ENCODE results near the gene NPTX1.
A peak's percentile ranks its signal among the peaks of the same experiment; 100 is the strongest.
"Not testable (repeated sequence)": the region's sequence is repeated elsewhere in the genome, so short reads cannot be mapped to it uniquely, and the experiment has no call there.

The NPTX1 gene

DNA sequence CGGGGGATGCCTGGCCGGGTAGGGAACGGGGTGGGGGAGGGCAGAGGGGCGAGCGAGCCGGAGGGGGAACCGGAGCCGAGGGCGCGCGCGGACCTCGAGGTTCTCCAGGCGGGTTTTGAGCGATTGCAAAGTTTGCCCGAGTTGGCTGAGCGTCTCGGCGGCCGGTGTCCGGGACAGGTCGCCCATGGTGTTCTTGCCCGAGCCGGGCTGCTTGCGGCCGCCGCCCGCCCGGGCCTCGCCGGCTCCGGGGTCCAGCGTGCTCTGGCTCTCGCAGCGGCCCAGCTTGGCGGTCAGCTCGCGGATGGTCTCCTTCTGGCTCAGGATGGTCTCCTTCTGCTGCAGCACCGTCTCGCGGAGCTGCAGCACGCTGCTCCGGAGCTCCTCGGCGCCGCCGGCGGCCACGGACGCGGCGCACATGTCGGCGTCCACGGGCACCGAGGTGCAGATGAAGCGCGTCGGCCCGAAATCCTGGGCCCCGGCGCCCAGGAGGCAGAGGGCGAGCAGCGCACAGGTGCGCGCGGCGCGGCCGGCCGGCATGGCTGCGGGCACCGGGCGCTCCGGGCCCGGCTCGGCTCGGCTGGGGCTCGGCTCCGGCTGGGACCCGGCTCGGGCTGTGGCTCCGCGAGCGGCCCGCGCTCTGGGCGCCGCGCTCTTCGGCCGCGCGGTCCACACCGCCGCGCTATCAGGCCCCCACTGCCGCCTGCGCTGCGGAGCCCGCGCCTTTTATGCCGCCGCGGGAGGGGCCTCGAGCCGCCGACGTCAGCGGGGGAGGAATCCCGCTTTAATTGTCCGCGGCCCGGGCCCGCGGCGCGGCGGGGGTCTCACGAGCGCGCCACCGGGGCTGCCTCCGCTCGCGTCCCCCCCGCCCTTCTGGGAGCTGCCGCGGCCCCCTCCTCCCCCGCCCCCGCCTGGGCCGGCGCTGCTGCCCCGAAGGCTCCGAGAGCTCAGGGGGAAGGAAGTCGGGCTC is at the start of gene NPTX1:
Gene NPTX1 (minus strand): TSS at position 698 of the 967 bp plus-strand sequence. CDS start 161 bp downstream, at position 537.
- DNase-seq: peak in 2 of 56 donors; percentile 26 to 38

GRCh38 chr17:80523956-80524712 is 47.7 kb upstream of the NPTX1 start:
- no peak for DNase-seq

DNA sequence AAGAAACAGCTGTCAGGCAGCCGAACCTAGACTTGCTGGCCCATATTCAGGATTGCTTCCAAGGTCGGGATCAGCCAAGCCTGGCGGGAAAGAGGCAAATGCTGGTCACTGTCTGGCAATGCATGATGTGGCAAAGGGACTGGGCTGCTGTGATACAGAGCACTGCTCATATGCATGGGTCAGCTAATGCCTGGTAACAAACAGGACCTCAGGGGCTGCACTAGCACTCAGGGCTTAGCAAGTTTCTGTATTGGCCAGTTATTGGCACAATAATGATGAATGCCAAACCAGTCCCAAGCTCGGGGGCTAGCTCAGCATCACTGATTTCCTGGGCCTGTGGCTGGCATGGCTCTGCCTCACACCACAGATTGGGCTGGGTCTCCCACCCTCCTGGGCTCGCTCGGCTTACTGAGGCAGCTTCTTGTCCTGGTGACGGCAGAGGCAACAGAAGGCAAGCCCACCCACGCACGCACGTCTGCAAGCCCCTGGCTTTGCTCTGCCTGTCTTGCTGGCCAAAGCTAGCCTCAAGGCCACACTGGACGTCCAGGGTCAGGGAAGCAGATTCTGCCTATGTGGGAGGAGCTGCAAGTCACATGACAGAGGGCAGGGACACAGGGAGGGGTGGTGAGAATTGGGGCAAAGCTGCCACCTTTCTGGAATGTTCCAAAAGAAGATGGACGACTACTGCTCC is 46.8 kb upstream of the NPTX1 start:
- DNase-seq: no peak

- no peak for DNase-seq
Measured at GRCh38 chr17:80520810-80521455, 44.5 kb upstream of the NPTX1 start.

DNA sequence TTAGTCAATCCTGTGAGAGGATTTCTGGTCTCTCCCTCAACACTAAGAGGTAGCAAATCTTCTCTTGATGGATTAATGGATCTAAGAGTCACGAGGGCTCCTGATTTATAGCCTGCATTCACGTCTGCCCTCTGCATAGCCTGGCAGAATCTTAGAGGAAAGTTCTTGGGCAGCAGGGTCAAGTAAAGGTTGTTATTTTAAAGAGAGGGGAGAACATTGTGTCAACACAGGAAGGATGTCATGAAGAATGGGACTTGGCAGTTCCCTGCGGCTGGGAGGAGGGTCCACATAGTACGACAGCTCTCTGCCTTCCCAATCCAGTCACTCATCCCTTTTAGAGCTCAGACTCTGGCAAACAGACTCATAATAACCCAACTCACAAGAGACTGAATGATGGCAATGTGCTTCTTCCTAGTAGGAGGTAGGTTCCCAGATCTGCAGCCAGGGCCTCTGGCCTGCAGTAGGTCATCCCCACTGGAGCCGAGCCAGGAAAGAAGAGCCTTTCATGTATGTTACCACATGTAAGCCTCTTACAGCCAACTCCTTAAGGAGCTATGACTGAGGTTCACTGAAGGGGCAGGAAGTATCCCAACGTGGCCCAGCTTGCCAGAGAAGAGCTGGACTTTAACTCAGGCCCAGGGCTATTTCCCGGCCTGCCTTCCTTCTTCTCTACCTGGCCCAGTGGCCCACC is 42.8 kb upstream of the NPTX1 start:
- DNase-seq: no peak

- DNase-seq: no peak
Measured at GRCh38 chr17:80518392-80518791, 42.0 kb upstream of the NPTX1 start.

DNA sequence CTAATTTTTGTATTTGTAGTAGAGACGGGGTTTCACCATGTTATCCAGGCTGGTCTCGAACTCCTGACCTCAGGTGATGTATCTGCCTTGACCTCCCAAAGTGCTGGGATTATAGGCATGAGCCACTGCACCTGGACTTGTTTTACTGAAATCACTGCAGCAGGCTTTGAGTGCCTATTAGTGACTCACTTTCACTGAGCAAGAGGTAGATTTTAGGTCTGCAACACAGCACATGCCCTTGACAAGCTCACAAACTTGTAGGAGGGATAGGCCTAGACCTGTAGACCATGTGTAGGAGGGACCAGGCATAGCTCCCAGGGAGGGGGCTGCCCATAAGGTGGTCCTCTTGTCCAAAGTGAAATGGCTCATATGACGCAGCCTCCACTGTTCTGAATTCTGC is 41.2 kb upstream of the NPTX1 start:
- no peak for DNase-seq

DNA sequence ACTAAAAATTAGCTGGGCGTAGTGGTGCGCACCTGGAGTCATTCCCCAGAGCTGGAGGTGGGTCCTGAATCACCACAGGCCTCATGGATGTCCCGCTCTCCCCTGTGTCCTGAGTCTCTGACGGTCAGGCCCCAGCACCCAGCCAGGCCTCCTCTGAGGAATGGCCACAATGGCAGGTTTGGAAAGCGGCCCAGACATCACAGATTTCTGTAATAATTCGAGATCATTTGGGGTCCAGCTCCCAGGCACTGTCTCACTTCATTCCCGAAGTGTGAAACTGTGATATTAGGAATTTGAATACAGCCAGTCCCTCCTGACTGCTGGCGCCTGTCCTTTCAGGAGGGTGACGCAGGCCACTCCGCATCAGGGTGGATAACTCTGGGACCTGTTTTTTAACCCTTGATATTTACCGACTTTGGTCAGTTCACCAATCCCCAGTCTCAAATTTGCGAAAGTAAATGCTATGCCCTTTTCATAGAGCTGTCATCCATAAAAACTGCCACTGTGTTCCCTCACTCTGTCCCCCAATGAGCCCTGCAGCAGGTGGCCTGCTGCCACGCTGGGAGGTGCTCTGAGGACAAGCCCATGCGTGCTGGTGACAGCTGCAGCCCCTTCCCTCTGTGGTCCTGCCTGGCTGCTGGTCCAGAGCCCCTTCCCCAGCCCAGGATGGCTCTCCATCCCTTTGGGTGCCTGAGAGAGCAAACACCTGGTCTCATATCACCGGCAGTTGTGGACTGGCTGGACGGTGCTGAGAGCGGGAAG is 39.9 kb upstream of the NPTX1 start:
- no peak for DNase-seq

DNA sequence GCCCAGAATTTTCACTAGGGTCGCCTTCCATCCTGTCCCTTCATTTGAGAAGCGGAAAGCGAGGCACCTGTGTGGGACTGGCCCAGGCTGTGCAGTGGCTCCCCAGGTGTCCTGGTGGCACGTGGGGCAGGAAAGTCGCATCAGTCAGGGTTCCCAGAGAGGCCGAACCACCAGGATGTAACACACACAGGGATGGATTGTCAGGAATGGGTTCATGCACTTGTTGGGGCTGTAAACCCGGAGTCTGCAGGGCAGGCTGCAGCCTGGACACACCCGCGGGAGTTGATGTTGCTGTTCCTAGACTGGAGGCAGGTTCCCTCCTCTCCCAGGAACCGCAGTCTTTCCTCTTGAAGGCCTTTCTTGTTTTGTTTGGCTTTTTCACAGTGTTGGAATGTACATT is 37.5 kb upstream of the NPTX1 start:
- DNase-seq: no peak

DNA sequence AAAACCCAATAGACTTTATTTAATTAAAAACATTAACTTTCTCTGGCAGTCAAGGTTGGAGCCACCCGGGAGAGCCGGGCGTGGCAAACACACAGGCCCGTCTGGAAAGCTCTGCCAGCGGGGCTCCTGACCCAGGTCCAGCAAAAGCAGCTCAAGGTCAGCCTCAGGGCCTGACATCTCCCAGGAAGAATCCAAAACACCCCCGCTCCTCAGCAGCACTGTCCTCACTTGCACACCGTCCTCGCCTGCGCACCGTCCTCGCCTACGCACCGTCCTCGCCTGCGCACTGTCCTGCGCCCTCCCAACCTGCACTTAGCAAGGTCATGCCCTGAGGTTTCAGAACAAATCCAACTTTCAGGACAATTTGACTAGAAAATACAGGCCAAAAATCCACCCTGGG is 36.8 kb upstream of the NPTX1 start:
- DNase-seq: no peak

GRCh38 chr17:80512233-80512632 is 35.8 kb upstream of the NPTX1 start:
- DNase-seq: no peak

GRCh38 chr17:80511222-80512180 is 35.1 kb upstream of the NPTX1 start:
- DNase-seq: no peak

DNA sequence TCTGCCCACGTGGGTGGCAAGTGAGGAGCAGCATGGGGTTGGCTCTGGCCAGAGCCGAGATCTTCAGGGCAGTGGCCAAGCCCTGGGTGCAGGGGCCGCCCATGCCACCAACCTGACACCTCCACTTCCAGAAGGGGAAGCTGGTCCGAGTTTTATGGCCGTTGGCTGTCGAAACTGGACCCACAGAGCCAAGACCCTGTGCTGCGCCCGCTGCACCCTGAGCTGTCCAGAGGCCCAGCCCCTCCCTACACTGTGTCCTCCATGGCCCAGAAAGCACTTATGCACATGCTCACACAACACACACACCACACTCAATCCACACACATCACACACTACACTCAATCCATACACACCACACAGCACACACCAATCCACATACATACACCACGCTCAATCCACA is 34.4 kb upstream of the NPTX1 start:
- DNase-seq: no peak

- no peak for DNase-seq
Measured at GRCh38 chr17:80510132-80510531, 33.7 kb upstream of the NPTX1 start.

- no peak for DNase-seq
Measured at GRCh38 chr17:80509311-80509710, 32.9 kb upstream of the NPTX1 start.

GRCh38 chr17:80507965-80508364 is 31.6 kb upstream of the NPTX1 start:
- no peak for DNase-seq

GRCh38 chr17:80507177-80507576 is 30.8 kb upstream of the NPTX1 start:
- not testable (repeated sequence) for DNase-seq

DNA sequence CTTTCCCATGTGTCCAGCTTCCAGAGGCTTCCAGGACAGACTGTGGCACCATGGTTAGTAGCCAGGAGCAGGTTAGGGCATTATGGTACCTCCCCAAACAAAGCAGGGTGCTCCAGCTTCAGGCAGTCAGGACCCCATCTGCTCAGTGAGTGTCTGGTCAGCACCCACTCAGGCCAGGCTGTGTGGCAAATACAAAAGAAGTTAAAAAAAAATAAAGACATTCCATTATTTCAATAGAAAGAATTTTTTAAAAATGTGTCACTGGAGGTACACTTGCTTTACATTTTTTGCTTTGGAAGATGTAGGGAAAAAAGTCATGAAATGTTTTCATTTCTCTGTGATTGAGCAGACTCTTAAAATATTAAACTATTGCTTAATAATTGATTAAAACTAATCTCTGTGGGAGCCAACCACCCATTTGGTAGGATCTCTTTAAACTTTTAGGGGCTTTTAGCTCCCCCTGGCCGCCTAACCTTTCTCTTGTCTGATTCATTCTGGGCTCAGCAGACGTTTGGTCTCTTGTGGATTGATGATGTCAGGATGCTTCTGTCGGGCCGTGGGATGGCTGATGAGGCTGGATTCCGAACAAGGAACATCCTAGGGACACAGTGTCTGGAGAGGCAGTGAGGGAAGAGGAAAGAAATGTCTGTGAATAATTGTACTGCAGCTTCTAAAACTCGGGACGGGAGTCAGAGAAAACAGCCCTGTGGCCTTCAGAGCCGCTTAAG is 28.4 kb upstream of the NPTX1 start:
- no peak for DNase-seq
